Measurements from ENCODE around the gene ELAPOR2.
"Not testable (repeated sequence)": the region's sequence is repeated elsewhere in the genome, so short reads cannot be mapped to it uniquely, and the experiment has no call there.

The ELAPOR2 gene

DNA sequence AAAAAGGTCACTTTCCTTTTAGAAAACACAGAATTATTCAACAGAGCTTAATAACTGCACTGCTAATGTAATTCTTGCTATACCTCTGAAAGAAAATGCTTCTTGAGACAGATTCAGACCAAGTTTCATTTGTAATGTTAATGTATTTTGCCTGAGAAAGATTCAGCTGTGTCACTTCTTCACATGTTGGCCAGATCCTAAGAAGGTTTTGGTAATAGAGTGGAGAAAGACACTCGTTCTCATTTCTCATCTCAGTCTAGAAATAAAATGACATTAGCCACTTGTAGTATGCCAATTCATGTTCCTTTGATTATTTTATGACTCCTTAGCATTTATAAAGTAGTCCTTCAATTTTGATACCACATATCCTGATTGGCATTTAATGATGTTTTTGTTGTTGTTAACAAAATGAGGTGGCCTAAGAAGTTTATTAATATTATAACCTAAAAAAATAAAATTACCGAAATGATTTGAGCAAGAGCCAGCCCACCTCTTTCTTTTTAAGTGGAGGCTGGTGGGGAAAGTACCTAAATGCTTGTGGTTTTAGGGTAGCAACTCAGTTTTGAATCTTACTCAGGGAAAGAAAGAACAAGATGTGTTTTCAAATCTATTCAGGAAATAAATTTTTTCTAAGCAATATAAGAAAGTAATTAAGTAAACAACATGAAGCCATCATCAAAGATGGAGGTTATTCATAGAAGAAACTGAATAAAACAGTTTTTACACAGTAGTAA, 16.4 kb upstream of the ELAPOR2 start:
- H3K9me3 Mint-ChIP-seq, result no peaks in the 10 kb centered on the region
- DNase-seq (no peak), ATAC-seq (replicated peaks) (peak; percentile 39)
- H3K36me3 Mint-ChIP-seq (ENCODE audit: insufficient read depth), result no peaks in the 10 kb centered on the region
- no peak overlapping the region for H3K4me3 Mint-ChIP-seq
- H3K4me1 Mint-ChIP-seq (ENCODE audit: low read depth in 2 of 2), result no peaks in the 10 kb centered on the region
- peaks cover 10 to 12% of the 10 kb centered on the region in 2 donors for H3K27me3 Mint-ChIP-seq
- no peak overlapping the region for H3K27ac Mint-ChIP-seq

DNA sequence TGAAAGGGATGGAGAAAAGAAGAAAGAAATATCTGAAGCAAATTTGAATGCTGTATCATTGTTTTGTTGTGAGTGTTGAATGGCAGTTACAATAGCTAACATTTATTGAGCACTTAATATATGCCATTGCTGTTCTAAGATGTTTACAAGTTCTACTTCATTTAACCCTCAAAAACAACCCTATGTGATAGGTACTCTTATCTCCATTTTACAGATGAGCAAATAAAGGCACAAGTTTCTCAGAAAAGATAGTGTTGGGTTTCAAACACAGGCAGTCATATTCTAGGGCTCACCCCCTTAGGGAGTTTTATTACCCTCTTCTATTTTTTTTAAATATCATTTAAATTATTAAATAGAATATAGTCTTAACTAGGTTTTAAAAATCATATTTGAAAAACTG, 8.3 kb upstream of the ELAPOR2 start:
- Mint-ChIP-seq H3K27ac (no peak overlapping the region), H3K4me1 (ENCODE audit: low read depth in 2 of 2) (no peaks in the 10 kb centered on the region), H3K36me3 (ENCODE audit: insufficient read depth) (no peaks in the 10 kb centered on the region), H3K4me3 (no peak overlapping the region), H3K27me3 (peaks cover 38 to 65% of the 10 kb centered on the region in 2 donors), H3K9me3 (no peaks in the 10 kb centered on the region)
- ATAC-seq (replicated peaks), result no peak
- no peak for DNase-seq

DNA sequence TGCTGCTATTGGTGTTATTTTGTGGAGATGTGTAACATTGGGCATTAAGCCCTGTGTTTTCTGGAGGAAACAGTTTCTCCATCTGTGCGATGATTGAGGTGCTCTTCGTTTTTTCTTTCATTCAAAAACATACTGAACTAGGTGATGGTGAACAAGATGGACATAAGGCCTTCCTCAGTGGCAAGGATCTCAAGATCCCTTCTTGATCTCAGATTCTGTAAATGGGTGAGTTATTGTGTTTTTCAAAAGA, 759 bp upstream of the ELAPOR2 start:
- Mint-ChIP-seq H3K4me1 (ENCODE audit: low read depth in 2 of 2) (peaks cover 5 to 12% of the 10 kb centered on the region in 2 donors), H3K27ac (peak overlapping the region in 1 of 2 donors; percentile 70), H3K9me3 (no peaks in the 10 kb centered on the region), H3K36me3 (ENCODE audit: insufficient read depth) (peaks cover 3% of the 10 kb centered on the region), H3K27me3 (peaks cover 2 to 7% of the 10 kb centered on the region in 2 donors), H3K4me3 (peak overlapping the region; percentile 75)
- DNase-seq (no peak), ATAC-seq (replicated peaks) (no peak)

DNA sequence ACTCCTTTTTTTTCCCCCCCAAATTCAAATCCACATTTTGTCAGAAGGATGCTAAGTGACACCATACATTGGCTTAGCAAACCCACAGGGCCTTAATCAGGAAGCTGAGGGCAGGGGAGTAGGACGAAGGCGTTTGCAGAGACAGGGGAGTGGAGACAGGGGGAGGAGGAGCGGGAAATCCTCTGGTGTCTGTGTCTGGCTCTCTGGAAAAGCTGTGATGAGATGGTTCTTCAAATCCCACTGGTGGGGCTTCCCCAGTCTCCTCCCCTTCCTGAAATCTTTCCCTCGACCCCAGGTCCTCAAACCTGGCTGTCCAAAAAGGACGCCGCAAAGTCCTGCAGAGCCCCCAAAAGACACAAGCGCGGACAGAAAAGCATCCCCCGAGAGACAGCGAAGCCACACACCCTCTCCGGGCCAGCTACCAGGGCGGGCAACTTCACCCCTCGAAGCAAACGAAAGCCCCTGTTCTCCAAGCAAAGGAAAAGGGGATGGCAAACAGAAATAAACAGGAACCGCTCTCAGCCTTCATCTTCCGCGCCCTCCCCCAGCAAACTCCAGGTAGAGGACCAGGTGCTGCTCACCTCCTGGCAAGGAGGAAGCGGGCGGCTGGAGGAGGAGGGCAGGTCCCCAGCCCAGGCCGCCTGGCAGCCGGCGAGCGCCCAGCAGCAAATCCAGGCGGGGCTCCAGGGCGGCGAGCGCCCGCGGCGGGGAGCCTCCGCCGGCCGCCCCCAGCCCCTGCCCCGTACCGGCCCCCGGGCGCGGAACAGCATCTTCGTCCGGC, 520 bp downstream of the ELAPOR2 start:
- Mint-ChIP-seq H3K4me3 (peak overlapping the region; percentile 76 to 77), H3K4me1 (ENCODE audit: low read depth in 2 of 2) (peaks cover 5 to 12% of the 10 kb centered on the region in 2 donors), H3K27ac (peak overlapping the region; percentile 15 to 66), H3K36me3 (ENCODE audit: insufficient read depth) (peaks cover 3% of the 10 kb centered on the region), H3K9me3 (no peaks in the 10 kb centered on the region), H3K27me3 (peaks cover 0 to 6% of the 10 kb centered on the region in 2 donors)
- ATAC-seq (replicated peaks) (peak; percentile 44), DNase-seq (peak in 2 of 3 experiments; percentile 5 to 6)

DNA sequence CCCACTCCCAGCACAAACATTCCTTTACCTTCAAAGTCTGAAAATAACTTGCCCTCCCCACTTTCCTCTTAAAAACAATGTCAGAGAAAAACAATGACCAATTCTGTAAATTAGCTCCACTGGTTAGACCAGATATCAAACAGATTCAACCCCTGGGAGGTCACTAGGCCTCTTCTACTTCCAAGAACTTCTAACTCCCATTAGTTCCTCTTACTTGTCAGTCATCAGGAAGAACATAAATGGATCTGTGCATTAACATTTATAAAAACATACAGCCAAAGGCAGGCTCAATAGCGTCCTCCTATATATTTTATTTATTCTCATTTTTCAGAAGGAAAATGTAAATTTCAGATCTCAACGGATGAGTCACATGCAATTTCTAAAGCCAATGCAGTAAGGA, 2.2 kb downstream of the ELAPOR2 start:
- Mint-ChIP-seq H3K36me3 (ENCODE audit: insufficient read depth) (peaks cover 3% of the 10 kb centered on the region), H3K4me3 (no peak overlapping the region), H3K9me3 (no peaks in the 10 kb centered on the region), H3K27ac (no peak overlapping the region), H3K4me1 (ENCODE audit: low read depth in 2 of 2) (peaks cover 5 to 12% of the 10 kb centered on the region in 2 donors), H3K27me3 (peaks cover 0 to 6% of the 10 kb centered on the region in 2 donors)
- DNase-seq (no peak), ATAC-seq (replicated peaks) (no peak)

DNA sequence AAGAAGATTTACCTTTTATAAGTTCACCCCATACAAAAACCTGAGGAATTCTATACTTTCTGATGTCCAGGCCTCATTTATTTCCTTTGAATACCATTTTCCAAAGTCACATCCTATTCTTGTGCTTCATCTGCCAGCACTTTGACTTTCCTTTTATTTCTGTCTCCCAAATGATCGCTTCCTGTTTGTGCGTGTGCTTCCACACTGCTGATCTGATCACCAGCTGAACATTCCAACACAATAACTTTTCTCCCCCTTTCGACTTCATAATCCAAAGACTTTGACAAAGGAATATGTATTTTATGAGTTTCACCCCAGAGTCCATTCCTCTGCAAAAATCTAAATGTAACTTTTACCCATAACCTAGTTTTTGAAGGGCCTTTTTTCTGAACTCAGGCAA, 3.1 kb downstream of the ELAPOR2 start:
- no peak overlapping the region for H3K27ac Mint-ChIP-seq

DNA sequence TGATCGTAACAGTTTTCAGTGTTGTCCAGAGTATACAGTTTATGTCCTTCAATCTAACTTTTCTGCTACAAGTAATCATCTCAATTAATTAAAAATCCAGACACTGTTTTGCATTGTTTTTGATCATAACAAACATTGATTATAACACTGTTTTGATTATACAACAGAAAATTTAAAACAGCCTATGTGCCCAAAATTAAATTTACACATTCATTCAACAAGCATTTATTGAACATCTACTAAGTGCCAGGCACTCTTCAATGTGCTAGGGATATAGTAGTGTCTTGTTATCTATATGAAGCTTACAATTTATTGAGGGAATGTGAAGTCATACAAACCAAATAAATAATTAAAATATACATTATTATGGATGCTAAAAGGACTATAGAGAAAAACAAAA, 10.6 kb downstream of the ELAPOR2 start:
- Mint-ChIP-seq H3K9me3 (no peaks in the 10 kb centered on the region), H3K27me3 (no peaks in the 10 kb centered on the region), H3K36me3 (ENCODE audit: insufficient read depth) (no peaks in the 10 kb centered on the region), H3K27ac (no peak overlapping the region), H3K4me3 (no peak overlapping the region), H3K4me1 (ENCODE audit: low read depth in 2 of 2) (no peaks in the 10 kb centered on the region)
- no peak for DNase-seq
- no peak for ATAC-seq (replicated peaks)

More for the DNA sequence above, 3.1 kb downstream of the ELAPOR2 start:
- ATAC-seq (replicated peaks) (no peak), DNase-seq (no peak)
- Mint-ChIP-seq H3K27me3 (peaks cover 0 to 6% of the 10 kb centered on the region in 2 donors), H3K36me3 (ENCODE audit: insufficient read depth) (peaks cover 3% of the 10 kb centered on the region), H3K4me3 (no peak overlapping the region), H3K9me3 (no peaks in the 10 kb centered on the region), H3K4me1 (ENCODE audit: low read depth in 2 of 2) (peaks cover 5 to 12% of the 10 kb centered on the region in 2 donors)

DNA sequence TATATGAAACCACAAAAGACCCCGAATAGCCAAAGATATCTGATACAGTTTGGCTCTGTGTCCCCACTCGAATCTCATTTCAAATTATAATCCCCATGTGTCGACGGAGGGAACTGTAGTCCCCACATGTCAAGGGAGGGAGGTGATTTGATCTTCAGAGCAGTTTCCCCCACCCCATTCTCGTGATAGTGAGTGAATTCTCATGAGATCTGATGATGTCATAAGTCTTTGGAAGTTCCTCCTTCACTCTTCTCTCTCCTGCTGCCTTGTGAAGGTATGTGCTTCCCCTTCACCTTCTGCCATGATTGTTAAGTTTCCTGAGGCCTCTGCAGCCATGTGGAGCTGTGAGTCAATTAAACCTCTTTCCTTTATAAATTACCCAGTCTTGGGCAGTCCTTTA, 13.0 kb downstream of the ELAPOR2 start:
- H3K36me3 Mint-ChIP-seq (ENCODE audit: insufficient read depth), result no peaks in the 10 kb centered on the region

DNA sequence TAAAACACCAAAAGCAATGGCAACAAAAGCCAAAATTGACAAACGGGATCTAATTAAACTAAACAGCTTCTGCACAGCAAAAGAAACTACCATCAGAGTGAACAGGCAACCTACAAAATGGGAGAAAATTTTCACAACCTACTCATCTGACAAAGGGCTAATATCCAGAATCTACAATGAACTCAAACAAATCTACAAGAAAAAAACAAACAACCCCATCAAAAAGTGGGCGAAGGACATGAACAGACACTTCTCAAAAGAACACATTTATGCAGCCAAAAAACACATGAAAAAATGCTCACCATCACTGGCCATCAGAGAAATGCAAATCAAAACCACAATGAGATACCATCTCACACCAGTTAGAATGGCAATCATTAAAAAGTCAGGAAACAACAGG, 14.7 kb downstream of the ELAPOR2 start:
- H3K27me3 Mint-ChIP-seq; H3K27ac Mint-ChIP-seq; ATAC-seq (replicated peaks); H3K36me3 Mint-ChIP-seq (ENCODE audit: insufficient read depth); DNase-seq; H3K4me1 Mint-ChIP-seq (ENCODE audit: low read depth in 2 of 2); H3K9me3 Mint-ChIP-seq; H3K4me3 Mint-ChIP-seq: not testable (repeated sequence)

More for the DNA sequence above, 13.0 kb downstream of the ELAPOR2 start:
- Mint-ChIP-seq H3K9me3 (peaks cover 4 to 7% of the 10 kb centered on the region in 2 donors), H3K27me3 (no peaks in the 10 kb centered on the region), H3K4me1 (ENCODE audit: low read depth in 2 of 2) (no peaks in the 10 kb centered on the region), H3K4me3 (no peak overlapping the region), H3K27ac (no peak overlapping the region)
- ATAC-seq (replicated peaks) (no peak), DNase-seq (no peak)

DNA sequence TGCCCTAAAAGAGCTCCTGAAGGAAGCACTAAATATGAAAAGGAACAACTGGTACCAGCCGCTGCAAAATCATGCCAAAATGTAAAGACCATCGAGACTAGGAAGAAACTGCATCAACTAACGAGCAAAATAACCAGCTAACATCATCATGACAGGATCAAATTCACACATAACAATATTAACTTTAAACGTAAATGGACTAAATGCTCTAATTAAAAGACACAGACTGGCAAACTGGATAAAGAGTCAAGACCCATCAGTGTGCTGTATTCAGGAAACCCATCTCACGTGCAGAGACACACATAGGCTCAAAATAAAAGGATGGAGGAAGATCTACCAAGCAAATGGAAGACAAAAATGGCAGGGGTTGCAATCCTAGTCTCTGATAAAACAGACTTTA, 17.9 kb downstream of the ELAPOR2 start:
- not testable (repeated sequence) for H3K4me3 Mint-ChIP-seq; H3K36me3 Mint-ChIP-seq (ENCODE audit: insufficient read depth); H3K9me3 Mint-ChIP-seq; H3K27ac Mint-ChIP-seq; ATAC-seq (replicated peaks); DNase-seq; H3K4me1 Mint-ChIP-seq (ENCODE audit: low read depth in 2 of 2); H3K27me3 Mint-ChIP-seq

DNA sequence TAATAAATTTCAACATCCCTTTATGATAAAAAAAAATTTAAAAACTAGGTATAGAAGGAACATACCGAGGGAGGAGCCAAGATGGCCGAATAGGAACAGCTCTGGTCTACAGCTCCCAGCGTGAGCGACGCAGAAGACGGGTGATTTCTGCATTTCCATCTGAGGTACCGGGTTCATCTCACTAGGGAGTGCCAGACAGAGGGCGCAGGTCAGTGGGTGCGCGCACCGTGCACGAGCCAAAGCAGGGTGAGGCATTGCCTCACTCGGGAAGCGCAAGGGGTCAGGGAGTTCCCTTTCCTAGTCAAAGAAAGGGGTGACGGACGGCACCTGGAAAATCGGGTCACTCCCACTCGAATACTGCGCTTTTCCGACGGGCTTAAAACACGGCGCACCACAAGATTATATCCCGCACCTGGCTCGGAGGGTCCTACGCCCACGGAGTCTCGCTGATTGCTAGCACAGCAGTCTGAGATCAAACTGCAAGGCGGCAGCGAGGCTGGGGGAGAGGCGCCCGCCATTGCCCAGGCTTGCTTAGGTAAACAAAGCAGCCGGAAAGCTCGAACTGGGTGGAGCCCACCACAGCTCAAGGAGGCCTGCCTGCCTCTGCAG, 19.7 kb downstream of the ELAPOR2 start:
- peak; percentile 13 to 22 (median 14) for DNase-seq
- Mint-ChIP-seq H3K27ac (peak overlapping the region; percentile 69 to 92), H3K4me3 (peak overlapping the region; percentile 76 to 80)
- not testable (repeated sequence) for H3K9me3 Mint-ChIP-seq; ATAC-seq (replicated peaks); H3K4me1 Mint-ChIP-seq (ENCODE audit: low read depth in 2 of 2); H3K36me3 Mint-ChIP-seq (ENCODE audit: insufficient read depth); H3K27me3 Mint-ChIP-seq

DNA sequence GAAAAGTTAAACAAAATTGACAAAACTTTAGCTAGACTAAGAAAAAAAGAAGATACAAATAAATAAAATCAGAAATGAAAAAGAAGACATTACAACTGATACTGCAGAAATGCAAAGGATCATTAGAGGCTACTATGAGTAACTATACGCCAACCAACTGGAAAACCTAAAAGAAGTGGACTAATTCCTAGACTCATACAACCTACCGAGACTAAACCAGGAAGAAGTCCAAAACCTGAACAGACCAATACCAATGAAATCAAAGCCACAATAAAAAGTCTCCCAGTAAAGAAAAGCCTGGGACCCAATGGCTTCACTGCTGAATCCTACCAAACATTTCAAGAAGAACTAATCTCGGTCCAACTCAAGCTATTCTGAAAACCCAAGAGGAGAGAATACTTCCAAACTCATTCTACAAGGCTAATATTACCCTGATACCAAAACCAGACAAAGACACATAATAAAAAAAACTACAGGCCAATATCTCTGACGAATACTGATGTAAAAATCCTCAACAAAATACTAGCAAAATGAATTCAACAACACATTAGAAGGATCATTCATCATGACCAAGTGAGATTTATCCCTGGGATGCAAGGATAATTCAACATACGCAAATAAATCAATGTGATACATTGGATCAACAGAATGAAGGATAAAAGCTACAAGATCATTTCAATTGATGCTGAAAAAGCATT, 20.3 kb downstream of the ELAPOR2 start:
- peaks cover 0 to 7% of the 10 kb centered on the region in 2 donors for H3K27me3 Mint-ChIP-seq
- ATAC-seq (replicated peaks) (no peak), DNase-seq (no peak)

DNA sequence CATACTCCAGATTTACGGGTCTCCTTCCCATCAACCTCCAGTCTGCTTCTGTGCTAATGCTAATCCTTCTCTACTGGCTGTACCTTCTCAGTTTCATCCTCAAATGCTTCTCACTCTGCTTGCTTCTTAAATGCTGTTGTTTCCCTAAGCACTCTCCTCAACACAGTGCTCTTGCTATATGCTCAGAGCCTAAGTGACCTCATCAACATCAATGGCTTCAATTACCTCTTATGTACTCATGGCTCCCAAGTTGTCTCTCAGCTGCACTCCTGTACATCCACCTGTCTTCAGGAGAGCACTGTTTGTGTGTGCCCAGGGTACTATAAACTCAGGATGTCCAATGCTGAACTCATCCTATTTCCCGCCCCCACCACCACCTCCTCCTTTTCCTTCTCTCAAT, 22.5 kb downstream of the ELAPOR2 start:
- Mint-ChIP-seq H3K9me3 (no peaks in the 10 kb centered on the region), H3K36me3 (ENCODE audit: insufficient read depth) (peaks cover 2% of the 10 kb centered on the region), H3K4me1 (ENCODE audit: low read depth in 2 of 2) (no peaks in the 10 kb centered on the region), H3K4me3 (no peak overlapping the region), H3K27me3 (peaks cover 0 to 7% of the 10 kb centered on the region in 2 donors), H3K27ac (no peak overlapping the region)
- DNase-seq (no peak), ATAC-seq (replicated peaks) (no peak)

More for the DNA sequence above, 20.3 kb downstream of the ELAPOR2 start:
- Mint-ChIP-seq H3K4me3 (peak overlapping the region; percentile 76 to 80), H3K36me3 (ENCODE audit: insufficient read depth) (peaks cover 2% of the 10 kb centered on the region), H3K27ac (peak overlapping the region; percentile 69 to 92), H3K4me1 (ENCODE audit: low read depth in 2 of 2) (no peaks in the 10 kb centered on the region), H3K9me3 (peaks cover 4 to 7% of the 10 kb centered on the region in 2 donors)
